22Rv1 (cell line): ENCODE results near the gene OPRD1.
A peak's percentile ranks its signal among the peaks of the same experiment; 100 is the strongest.

Experiments used
- H3K27ac ChIP-seq: fragments of 450-650 bp; 2 replicates; pipeline ENCODE4 v1.5.1; 2017
- ZFX ChIP-seq: fragments of 450-650 bp; IDR thresholded peaks from 2 replicates; pipeline ENCODE4 v1.6.1; 2017; ENCODE audit warnings: antibody characterized with exemption, borderline replicate concordance
- TF ChIP-seq, protein P1 (sequence below): fragments of 450-650 bp; IDR thresholded peaks from 2 replicates; pipeline ENCODE4 v1.5.1; 2017; ENCODE audit warnings: mild to moderate bottlenecking

OPRD1 gene

DNA sequence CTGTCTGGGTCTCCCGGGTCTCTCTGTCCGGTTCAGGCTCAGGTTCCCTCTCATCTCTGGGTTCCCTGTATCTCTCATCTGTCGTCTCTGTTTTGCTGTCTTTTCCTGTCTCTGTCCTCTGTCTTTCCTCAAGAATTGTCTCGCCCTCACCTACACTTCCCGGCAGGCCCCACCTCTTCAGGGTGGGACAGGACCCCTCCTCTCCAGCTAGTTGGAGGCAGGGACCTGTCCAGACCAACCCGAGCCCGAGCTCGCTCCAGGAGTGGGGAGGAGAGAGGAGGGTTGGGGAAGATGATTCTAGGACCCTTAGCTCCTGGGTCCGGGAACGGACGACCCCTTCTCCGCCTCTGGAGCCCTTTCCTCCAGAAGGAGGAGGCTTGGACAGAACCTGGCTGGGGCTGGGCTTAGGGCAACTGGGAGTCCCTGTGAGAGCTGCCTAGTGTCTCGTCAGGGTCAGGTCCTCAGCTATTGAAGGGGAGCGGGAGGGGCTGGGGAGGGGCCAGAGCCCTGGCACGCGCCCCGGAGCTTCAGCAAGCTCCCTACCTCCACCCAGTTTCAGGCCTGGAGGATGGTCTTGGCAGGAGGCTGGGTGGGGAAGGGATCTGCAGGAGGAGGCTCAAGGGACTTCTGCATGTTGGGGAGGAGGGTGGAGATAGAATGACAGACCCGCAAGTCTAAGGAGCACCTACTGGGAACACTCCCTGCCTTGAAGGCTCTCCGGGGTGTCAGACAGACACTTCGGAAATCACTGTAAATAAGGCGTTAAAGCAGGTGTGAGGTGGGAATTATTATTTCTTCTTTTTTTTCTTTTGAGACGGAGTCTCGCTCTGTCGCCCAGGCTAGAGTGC, 76.1 kb downstream of the OPRD1 start:
- H3K27ac ChIP-seq = peak overlapping the region; percentile 44; the same call in 1 of the 2 replicates
- TF ChIP-seq ZFX = no peak
- TF ChIP-seq, protein P1, sequence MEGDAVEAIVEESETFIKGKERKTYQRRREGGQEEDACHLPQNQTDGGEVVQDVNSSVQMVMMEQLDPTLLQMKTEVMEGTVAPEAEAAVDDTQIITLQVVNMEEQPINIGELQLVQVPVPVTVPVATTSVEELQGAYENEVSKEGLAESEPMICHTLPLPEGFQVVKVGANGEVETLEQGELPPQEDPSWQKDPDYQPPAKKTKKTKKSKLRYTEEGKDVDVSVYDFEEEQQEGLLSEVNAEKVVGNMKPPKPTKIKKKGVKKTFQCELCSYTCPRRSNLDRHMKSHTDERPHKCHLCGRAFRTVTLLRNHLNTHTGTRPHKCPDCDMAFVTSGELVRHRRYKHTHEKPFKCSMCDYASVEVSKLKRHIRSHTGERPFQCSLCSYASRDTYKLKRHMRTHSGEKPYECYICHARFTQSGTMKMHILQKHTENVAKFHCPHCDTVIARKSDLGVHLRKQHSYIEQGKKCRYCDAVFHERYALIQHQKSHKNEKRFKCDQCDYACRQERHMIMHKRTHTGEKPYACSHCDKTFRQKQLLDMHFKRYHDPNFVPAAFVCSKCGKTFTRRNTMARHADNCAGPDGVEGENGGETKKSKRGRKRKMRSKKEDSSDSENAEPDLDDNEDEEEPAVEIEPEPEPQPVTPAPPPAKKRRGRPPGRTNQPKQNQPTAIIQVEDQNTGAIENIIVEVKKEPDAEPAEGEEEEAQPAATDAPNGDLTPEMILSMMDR = no peak

DNA sequence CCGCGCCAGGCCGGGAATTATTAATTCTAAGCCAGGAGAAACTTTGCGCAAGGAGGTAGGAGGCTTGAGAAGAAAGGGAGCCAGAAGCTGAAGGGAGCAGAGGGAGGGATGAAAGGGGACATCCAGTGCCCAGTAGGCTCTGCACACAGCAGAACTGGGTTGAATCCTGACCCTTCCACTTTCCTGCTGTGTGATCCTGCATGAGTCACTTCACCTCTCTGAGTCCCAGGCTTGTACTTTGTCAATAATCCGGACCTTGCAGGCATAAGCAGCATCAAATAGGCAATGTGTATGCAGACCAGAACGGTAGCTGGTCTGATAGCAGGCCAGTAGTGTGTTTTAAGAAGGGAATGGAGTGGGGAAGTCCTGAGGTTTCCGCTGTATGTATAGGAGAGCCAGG, 76.9 kb downstream of the OPRD1 start:
- H3K27ac ChIP-seq = no peak overlapping the region
- no peak for TF ChIP-seq ZFX
- TF ChIP-seq, protein P1 = no peak

DNA sequence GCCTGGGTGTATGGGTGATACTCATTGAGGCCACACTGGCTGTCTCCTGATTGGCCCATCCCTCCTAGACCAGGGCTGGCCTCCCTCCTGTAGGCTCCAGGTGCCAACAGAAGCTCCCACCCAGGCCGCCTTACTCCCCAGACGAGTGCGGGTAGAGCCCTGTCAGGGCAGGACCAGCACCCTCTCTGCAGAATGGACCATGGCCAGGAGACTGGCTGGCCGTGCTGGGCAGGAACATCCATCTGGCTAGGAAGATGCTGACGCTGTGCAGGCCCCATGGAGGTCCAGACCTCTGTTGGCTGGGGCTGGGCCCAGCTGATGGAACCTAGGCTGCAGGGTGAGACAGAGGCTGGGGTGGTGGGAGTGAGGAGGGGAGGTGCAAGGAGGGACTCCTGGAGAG, 77.4 kb downstream of the OPRD1 start:
- TF ChIP-seq ZFX = no peak
- TF ChIP-seq, protein P1 = no peak
- H3K27ac ChIP-seq = no peak overlapping the region

DNA sequence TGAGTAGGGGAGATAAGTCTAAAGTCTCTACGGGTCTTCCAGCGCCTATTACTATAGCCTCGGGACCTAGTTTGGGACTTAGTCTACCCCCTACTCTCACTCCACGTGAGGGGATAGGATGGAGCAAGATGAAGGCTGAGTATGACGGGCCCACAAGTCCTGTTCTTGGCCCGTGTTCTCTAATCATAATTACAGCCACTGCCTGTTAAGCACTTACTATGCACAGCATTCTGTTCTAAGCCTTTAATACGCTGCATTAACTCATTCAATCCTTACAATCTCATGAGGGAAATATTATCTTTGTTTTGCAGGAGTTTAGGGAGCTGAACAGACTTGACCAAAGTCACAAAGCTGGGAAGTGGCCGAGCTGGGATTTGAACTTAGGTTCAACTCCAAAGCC, 78.5 kb downstream of the OPRD1 start:
- no peak overlapping the region for H3K27ac ChIP-seq
- no peak for TF ChIP-seq ZFX
- TF ChIP-seq, protein P1 = no peak

DNA sequence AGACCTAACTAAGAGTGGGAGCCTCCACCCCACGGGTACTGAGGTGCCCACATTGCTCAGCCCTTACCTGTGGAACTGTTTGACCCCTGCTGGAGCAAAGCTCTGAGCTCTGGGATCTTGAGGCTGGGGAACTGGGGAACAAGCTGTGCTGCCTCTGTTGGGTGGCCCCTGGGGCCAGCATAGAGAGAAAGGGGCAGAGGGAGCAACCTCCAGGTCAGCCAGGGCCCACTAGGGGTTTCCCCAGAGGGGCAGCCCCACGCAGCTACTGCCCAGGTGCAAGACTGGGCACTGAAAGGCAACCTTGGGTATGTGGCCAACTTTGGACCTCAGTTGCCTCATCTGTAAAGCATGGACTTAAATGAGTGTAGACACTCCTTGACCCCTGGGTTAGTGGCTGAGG, 78.9 kb downstream of the OPRD1 start:
- no peak overlapping the region for H3K27ac ChIP-seq
- TF ChIP-seq, protein P1 = no peak
- no peak for TF ChIP-seq ZFX

DNA sequence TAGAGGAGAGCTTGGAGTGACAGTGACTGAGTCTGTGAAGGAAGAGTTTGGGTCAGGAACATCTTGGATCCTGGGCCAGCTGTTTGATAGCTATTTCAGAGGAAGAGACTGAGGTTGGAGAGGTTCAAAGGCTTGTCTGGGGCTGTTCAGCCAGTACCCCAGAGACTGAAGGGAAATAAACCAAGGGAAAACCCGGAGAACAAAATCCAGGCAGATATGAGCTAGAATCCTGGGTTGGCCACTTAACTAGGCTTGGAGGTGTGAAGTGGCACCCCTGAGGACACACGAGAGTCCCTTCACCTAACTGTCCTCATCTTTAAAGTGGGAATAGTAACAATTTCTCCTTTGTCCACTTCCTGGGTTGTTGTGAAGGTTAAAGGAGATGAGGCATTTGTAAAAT, 79.3 kb downstream of the OPRD1 start:
- no peak overlapping the region for H3K27ac ChIP-seq
- TF ChIP-seq ZFX = no peak
- TF ChIP-seq, protein P1 = no peak

DNA sequence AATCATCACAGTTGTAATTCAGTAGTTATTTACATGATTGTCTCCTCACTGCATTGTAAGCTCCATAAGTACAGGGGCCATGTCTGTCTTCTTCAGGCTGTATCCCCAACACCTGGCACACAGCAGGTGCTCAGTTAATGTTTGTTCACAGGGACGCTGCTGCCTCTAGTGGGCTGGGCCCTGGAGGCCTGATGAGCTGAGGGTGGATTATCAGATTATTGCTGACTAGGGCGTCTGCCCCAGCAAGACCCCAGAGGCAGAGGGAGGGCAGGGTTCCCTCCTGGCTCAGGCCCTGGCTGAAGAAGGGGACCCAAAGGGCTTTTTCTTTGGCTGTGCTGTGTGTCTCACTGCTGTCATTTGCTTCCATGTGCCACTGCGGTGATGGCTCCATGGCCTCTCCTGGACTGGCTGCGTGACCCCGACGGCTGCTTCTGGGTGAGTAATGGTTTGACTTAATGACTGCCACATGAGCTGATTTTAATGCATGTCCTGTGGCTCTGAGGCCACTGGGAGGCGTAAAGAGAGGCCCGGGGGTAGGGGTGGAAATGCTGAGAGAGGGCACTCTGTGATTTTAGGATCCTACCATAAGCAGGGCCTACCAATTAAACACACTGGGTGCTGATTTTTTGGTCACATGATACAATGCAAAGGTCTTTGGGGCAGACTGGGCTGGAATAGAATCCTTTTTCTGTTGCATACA, 81.6 kb downstream of the OPRD1 start:
- TF ChIP-seq ZFX = no peak
- TF ChIP-seq, protein P1 = peak; percentile 33
- H3K27ac ChIP-seq = no peak overlapping the region
